Putamen (tissue), 1 donor: Measurements from ENCODE around the gene MFAP3L.
"Not testable (repeated sequence)": the region's sequence is repeated elsewhere in the genome, so short reads cannot be mapped to it uniquely, and the experiment has no call there.

ENCODE experiments used
- DNase-seq: peaks from one replicate; pipeline ENCODE4 v3.0.0-alpha.2; 2016; ENCODE audit warnings: low spot score

Gene MFAP3L

DNA sequence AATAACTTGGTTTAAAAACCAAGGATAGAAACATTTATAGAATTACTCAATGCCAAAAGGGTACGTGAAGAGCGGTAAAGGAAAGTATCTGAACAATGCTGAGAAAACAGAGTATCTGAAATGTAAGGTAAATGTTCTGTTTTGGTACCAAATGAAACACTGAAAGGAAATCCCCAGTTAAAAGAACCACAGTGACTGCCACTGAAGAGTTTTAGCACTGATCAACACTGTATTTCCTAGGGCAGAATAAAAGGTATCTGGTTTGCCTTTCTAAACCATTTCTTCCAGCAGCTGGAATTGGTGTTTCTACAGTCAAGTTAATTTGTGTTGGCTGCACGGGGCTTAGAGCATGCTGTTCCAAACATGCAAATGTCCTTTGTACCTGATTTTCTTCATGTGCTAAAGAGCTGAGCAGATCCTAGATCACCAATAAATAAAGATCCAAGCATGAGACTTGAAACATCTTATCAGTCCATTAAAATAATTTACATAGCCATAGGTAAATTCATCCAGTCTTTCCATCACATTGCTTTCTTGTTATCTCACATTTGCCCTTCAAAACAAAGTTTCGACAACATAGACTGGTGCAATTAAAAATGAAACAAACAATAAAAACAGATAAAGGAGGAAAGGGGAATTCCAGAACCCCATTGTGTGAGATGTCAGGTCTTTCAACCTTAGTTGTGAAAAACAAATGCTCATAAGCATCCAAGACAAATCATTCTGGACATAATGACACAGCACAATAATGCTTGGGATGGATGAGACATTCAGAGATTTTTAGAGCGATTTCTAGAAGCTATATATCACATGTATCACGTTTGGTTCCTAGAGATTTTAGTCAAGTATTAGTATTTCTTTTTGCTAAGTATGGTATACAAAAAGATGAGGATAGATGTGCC lies 38.6 kb downstream of the MFAP3L start:
- no peak for DNase-seq

- no peak for DNase-seq
Measured at GRCh38 chr4:169986369-169986768, 39.8 kb downstream of the MFAP3L start.

DNA sequence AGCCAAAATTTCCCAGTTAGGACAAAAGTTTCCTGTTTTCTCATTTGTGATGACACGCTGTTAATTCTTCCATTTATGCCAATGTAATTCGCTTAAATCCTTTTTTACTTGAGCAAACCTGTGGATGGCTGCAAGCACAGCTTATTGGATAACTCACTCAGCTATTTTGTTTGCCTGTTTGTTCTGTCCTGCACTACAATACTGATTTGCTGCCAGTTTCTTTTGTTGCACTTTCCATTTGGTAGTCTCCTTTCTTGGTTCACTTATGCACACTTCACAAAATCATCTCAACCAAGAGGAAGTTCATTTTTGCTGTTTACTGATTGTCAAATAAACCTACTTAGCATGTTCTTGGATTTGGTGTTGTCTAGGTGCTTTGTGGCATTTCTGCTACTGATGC lies 40.3 kb downstream of the MFAP3L start:
- no peak for DNase-seq

- DNase-seq = no peak
Measured at GRCh38 chr4:169984745-169985144, 41.5 kb downstream of the MFAP3L start.

GRCh38 chr4:169984173-169984572 lies 42.0 kb downstream of the MFAP3L start:
- DNase-seq = no peak

DNA sequence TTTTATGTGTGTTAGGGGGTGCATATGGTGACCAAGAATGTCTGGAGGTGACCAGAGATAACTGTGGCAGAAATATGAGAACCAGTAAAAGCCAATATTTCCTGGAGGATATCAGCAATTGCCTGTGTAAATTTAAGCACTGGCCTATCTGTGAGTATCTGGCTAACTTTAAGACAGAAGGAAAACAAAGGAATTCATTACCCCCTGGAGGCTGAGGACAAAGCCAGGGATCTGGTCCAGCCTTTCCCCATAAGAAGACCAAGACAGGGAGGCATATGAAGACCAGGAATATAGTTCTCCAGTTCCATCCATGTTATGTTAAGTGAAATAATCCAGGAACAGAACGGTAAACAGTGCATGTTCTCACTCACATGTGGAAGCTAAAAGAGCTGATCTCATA lies 49.2 kb downstream of the MFAP3L start:
- no peak for DNase-seq

DNA sequence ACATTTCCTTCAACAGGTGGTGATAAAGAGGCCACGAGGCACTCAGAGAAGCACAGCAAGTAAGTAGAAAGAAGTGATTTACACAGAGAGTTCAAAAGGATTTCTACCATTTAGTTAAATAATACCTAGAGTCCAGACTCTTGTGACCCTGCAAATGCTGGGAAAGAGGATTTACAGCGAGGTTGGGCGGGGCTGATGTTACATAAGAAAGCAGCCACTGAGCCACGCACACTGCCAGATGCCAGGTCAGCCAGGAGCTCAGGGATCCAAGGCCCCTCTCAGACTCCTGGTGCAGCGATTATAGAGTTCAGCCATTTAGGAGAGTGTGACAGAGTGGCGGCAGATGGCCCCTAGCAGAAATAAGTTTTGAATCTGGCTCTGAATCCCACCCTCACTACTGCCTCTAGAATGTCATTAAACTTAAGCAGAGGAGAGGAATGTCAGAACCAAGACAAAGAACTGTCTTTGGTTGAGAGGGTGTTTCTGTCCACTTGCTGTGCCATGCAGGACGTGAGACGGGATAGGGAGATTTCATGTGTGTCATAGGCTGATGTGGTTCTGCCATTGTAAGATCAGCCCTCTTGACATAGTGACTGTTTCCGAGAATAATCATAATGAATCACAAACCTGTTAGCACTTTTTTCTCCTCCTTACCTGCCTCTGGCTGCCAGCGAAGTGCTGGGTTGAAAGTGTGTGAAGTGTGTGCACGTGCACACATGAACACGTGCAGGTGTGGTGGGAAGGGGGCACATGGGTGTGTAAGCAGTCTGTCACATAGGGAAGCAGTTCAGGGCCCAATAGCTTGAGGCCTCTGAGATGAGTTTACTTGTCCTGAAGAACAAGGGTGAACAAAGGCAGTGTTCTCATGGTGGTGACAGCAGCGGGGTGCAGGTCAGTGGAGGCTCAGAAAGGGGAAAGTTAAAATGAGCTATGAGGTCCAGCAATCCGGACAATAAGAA lies 50.1 kb downstream of the MFAP3L start:
- DNase-seq = no peak

- no peak for DNase-seq
Measured at GRCh38 chr4:169975131-169975837, 50.9 kb downstream of the MFAP3L start.

- DNase-seq = peak; percentile 72
Measured at GRCh38 chr4:169971456-169972015, 54.7 kb downstream of the MFAP3L start.

DNA sequence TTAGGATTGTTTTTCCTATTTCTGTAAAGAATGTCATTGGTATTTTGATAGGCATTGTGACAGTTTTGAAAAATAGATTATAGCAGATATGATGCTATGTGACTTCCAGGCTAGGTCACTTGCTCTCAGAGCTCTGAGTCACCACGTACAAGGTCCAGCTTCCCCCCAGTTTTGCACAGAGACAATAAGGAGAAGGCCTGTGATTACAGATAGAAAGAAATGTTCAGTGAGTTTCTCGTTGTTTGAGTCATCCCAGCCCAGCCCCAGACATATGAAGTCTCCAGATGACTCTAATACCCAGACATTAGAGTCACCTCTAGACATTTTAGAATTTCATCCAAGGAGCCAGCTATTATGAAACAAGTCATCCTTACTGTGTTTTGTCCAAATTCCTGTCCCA lies 57.2 kb downstream of the MFAP3L start:
- no peak for DNase-seq

DNA sequence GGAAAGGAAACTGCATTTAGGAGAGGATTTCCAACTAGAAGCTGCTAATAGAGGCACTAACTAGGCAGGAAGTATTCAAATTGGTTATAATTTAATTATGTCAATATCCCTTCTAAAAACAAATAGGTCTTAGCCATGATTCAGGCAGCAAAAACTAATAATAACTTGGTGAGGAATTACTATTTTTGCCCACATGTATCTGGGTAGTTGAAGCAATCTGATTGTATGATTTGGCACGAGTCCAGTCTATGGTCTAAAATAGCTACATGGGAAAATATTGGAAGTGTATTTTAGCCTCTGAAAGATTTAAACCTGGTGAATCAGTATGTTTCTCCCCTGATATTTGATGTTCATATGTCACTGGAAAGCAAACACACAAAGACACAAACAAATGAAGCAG lies 62.2 kb downstream of the MFAP3L start:
- no peak for DNase-seq

- no peak for DNase-seq
Measured at GRCh38 chr4:169959254-169959653, 66.9 kb downstream of the MFAP3L start.

DNA sequence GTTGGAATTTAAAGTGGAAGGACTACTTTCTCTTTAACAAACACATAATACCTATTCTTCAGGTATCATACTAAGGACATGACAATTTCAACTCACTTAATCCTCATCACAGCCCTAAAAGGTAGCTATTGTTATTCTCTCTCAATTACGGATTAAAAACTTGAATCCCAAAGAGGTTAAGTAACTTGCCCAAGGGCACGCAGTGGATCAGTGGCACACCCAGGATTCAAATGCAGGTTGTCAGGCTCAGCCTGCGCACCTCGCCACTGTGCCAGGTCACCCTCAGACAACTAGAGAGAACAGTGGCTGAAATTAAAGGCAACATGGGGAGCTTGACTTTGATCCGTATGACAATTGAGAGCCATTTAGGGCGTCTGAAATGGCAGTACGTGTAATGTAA lies 67.6 kb downstream of the MFAP3L start:
- DNase-seq = no peak

GRCh38 chr4:169957785-169958184 lies 68.4 kb downstream of the MFAP3L start:
- DNase-seq = no peak

DNA sequence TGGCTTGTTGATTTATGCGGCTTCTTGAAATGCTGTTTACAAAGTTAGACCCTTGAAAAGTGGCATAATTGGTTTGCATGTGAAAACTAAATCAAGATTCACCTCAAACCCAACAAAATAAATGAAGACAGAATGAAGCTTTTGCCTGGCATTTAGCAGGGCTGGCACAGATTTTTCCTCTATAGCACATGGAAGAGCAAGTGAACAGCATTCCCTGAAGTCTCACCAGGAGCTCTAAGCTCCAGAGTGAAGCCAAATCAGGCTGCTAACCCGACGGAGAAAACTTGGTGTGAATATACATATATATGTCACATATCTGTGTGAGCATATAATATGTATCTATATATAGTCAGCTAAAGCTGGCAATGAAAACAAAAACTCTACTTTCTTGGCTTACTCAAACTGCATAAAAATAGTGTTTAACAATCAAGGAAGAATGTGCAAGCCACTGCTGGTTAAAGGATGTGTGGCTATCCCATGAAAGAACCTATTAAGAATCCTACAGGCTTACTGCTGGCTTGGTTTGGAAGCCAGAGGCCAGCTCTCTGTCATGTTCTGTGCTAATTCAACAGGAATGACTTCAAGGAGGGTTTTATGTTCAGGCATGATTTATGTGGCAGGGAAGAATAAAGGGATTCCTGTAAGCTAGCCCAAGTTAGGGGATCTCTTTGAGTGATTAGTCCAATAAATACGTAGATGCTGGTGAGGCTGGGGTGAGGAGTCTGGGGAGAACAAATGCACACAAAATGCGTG lies 69.9 kb downstream of the MFAP3L start:
- no peak for DNase-seq

DNA sequence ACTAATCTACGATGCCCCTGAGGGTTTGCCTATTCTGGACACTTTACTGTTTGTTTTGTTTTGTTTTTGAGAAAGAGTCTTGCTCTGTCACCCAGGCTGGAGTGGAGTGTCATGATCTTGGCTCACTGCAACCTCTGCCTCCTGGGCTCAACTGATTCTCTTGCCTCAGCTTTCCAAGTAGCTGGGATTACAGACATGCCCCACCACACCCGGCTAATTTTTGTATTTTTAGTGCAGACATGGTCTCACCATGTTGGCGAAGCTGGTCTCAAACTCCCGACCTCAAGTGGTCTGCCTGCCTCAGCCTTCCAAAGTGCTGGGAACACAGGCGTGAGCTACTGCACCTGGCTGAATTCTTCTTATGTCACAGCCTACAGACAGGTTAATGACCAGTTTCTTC lies 70.7 kb downstream of the MFAP3L start:
- no peak for DNase-seq

- DNase-seq = no peak
Measured at GRCh38 chr4:169952236-169953002, 73.8 kb downstream of the MFAP3L start.

DNA sequence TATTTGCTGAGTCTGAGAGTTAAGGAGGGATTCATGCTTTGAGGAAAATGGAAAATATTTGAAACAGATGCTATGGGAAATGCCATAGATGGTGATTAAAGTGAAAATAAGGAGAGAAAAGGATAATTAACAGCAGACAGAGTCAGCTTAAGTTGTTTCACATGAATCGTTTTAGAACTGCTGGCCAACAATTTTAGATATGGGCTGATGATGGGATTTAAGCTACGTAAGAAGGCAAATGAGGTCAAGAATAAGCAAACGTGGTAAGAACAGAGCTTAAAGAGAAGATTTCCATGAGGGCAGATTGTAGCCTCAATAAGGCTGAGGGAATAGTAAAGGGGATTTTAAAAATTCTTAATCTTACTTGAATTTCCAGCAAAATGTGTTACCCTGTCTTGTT lies 77.9 kb downstream of the MFAP3L start:
- no peak for DNase-seq

- DNase-seq = no peak
Measured at GRCh38 chr4:169945636-169946035, 80.6 kb downstream of the MFAP3L start.

DNA sequence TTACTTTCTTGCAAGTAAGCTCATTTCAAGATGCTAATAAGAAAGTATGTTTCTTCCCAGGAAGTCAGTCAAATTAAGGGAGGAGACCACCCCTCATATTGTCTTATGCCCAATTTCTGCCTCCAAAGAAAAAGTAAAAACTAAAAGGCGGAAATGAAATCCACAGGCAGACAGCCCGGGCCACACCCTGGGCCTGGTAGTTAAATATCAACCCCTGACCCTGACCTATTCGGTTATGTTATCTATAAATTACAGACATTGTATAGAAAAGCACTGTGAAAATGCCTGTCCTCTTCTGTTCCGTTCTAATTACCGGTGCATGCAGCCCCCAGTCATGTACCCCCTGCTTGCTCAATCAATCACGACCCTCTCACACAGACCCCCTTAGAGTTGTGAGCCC lies 82.6 kb downstream of the MFAP3L start:
- DNase-seq = not testable (repeated sequence)
